Smooth muscle cell (in vitro differentiated cells): Measurements from ENCODE around the gene GRB10. TPM values are rescaled to one million over a fixed set of nuclear protein-coding genes. Genes with fewer than 3 reads are reported as not detected.

Experiments
- DNase-seq: peaks from one replicate; lab custom pipeline; 2025; ENCODE audit not compliant: unreplicated experiment; lab: John Stamatoyannopoulos, UW
- H2AFZ ChIP-seq: fragments of 200-600 bp; sonication (generic); 2 replicates; pipeline ENCODE4 v1.6.0; 2016; ENCODE audit warnings: antibody characterized with exemption, low read depth, mild to moderate bottlenecking
- H3F3A ChIP-seq: fragments of 200-600 bp; sonication (generic); 2 replicates; pipeline ENCODE4 v1.6.0; 2017; ENCODE audit warnings: antibody characterized with exemption, low read depth
- H3K27ac ChIP-seq: fragments of 200-600 bp; sonication (generic); 2 replicates; pipeline ENCODE4 v1.5.1; 2016; ENCODE audit warnings: low read depth, mild to moderate bottlenecking
- H3K27me3 ChIP-seq: fragments of 200-600 bp; sonication (generic); 2 replicates; pipeline ENCODE4 v1.6.1; 2016; ENCODE audit warnings: low read depth, mild to moderate bottlenecking
- H3K36me3 ChIP-seq: fragments of 200-600 bp; sonication (generic); 2 replicates; pipeline ENCODE4 v1.5.1; 2016; ENCODE audit warnings: low read depth
- H3K4me1 ChIP-seq: fragments of 200-600 bp; sonication (generic); 2 replicates; pipeline ENCODE4 v1.5.1; 2016; ENCODE audit warnings: low read depth
- H3K4me2 ChIP-seq: fragments of 200-600 bp; sonication (generic); 2 replicates; pipeline ENCODE4 v1.6.0; 2016; ENCODE audit warnings: mild to moderate bottlenecking
- H3K4me3 ChIP-seq: fragments of 200-600 bp; sonication (generic); 2 replicates; pipeline ENCODE4 v1.5.1; 2016; ENCODE audit warnings: mild to moderate bottlenecking
- H3K79me2 ChIP-seq: fragments of 200-600 bp; sonication (generic); 2 replicates; pipeline ENCODE4 v1.6.0; 2016; ENCODE audit warnings: low read depth, mild to moderate bottlenecking
- H3K9ac ChIP-seq: fragments of 200-600 bp; sonication (generic); 2 replicates; pipeline ENCODE4 v1.6.0; 2016; ENCODE audit warnings: low read depth
- H3K9me3 ChIP-seq: fragments of 200-600 bp; sonication (generic); replicated peaks from 2 replicates; pipeline ENCODE4 v1.5.1; 2016; ENCODE audit warnings: low read depth
- H4K20me1 ChIP-seq: fragments of 200-600 bp; sonication (generic); 2 replicates; pipeline ENCODE4 v1.6.0; 2016; ENCODE audit warnings: low read depth
- WGBS: methylation state at CpG from one replicate; pipeline ENCODE4 v1.1.7; 2016; ENCODE audit warnings: low lambda C conversion rate; 5-methylcytosine and 5-hydroxymethylcytosine counted together
- polyA plus RNA-seq: library from polyadenylated mRNA; unstranded; fragments of >200 nt; fragmentation: Nextera tagmentation; extraction: Ambion mirVana; gene quantifications from 2 replicates; pipeline ENCODE4 v1.2.1, GENCODE V29; 2016
- total RNA-seq: library from RNA; depleted of rRNA; stranded (reverse); fragments of >200 nt; gene quantifications from 2 replicates; pipeline ENCODE4 v1.2.3, GENCODE V29; 2014
- TF ChIP-seq, protein P1 (sequence below): fragments of 200-600 bp; sonication (generic); IDR thresholded peaks from 2 replicates; pipeline ENCODE4 v1.5.1; 2017; ENCODE audit warnings: borderline replicate concordance, mild to moderate bottlenecking, antibody characterized with exemption; ENCODE audit not compliant: insufficient read depth, poor library complexity, severe bottlenecking

GRB10 gene
- total and polyA plus RNA-seq, 2 experiments from 2014 or later: 18.0 to 20.1 TPM

DNA sequence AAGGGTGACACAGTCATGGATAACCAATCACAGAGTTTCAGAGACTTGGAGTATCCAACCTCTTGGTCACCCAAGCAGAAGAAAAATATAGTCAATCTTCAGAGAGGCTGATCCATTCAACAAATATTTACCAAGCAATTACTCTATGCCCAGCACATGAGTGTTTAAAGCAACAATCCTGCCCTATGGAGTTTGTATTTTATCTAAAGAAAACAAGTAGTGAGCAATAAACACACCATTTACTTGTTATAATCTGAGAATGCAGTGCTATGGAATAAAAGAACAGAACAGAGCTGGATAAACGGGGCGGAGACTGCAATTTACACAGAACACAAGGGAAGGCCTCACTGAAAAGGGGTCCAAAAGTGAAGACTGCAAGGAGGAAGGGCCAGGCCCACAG is 63.8 kb downstream of the GRB10 start:
- no peak overlapping the region for H3K4me3 ChIP-seq
- no peak overlapping the region for H3K4me2 ChIP-seq
- H3K27ac ChIP-seq: no peak overlapping the region
- no peak overlapping the region for H2AFZ ChIP-seq
- DNase-seq: no peak
- WGBS: 98% methylated on average over 2 of the region's 2 CpGs
- peaks cover 86% of the 10 kb centered on the region for H3K79me2 ChIP-seq
- TF ChIP-seq, protein P1, sequence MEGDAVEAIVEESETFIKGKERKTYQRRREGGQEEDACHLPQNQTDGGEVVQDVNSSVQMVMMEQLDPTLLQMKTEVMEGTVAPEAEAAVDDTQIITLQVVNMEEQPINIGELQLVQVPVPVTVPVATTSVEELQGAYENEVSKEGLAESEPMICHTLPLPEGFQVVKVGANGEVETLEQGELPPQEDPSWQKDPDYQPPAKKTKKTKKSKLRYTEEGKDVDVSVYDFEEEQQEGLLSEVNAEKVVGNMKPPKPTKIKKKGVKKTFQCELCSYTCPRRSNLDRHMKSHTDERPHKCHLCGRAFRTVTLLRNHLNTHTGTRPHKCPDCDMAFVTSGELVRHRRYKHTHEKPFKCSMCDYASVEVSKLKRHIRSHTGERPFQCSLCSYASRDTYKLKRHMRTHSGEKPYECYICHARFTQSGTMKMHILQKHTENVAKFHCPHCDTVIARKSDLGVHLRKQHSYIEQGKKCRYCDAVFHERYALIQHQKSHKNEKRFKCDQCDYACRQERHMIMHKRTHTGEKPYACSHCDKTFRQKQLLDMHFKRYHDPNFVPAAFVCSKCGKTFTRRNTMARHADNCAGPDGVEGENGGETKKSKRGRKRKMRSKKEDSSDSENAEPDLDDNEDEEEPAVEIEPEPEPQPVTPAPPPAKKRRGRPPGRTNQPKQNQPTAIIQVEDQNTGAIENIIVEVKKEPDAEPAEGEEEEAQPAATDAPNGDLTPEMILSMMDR: no peak
- peaks cover 96% of the 10 kb centered on the region for H4K20me1 ChIP-seq
- no peaks in the 10 kb centered on the region for H3K9me3 ChIP-seq
- no peaks in the 10 kb centered on the region for H3F3A ChIP-seq
- no peaks in the 10 kb centered on the region for H3K36me3 ChIP-seq
- no peaks in the 10 kb centered on the region for H3K27me3 ChIP-seq
- no peaks in the 10 kb centered on the region for H3K4me1 ChIP-seq
- H3K9ac ChIP-seq: no peak overlapping the region

DNA sequence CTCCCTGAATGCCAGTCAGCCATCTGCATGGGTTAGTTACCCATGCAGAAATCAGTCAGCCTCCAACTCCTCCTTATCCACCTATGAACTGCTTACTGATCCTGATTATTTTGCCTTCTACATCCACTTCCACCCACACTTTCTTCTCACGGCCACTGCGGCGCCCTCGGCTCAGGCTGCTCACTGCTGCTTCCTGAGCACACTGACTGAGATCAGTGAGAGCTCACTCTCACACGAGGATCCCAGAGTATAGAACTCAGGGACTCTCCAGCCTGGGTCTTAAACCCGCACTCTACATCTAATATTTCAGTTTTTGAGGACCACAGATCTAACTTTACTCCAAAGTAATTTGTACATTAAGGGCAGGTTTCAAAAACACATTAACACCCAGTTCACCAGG is 64.4 kb downstream of the GRB10 start:
- Histone ChIP-seq H4K20me1 (peaks cover 96% of the 10 kb centered on the region), H3F3A (no peaks in the 10 kb centered on the region)
- WGBS: 61% methylated on average over 6 of the region's 6 CpGs

DNA sequence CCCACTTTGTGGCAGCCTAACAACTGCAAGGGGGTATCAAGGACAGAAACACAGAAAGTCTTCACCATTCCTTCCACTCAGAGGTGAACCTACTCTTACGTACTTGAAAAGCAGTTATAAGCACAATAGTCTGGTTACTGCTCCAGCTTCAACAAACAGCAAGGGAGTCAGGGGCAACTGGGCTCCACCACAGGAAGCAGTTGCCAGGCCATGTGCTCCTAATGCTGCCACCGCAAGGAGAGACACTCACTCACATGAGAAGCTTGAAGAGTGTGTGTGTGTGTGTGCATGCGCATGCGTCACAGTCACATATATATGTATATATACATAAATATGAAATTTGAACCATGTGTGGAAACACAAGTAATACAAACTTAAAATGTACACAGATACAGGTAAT is 65.5 kb downstream of the GRB10 start:
- no peak overlapping the region for H3K9ac ChIP-seq
- H4K20me1 ChIP-seq: peaks cover 98% of the 10 kb centered on the region
- H3K79me2 ChIP-seq: peaks cover 88% of the 10 kb centered on the region
- no peaks in the 10 kb centered on the region for H3K36me3 ChIP-seq
- no peaks in the 10 kb centered on the region for H3F3A ChIP-seq
- 97% methylated on average over 4 of the region's 4 CpGs for WGBS
- no peaks in the 10 kb centered on the region for H3K4me1 ChIP-seq
- no peak overlapping the region for H3K4me3 ChIP-seq
- H3K27me3 ChIP-seq: no peaks in the 10 kb centered on the region
- no peaks in the 10 kb centered on the region for H3K9me3 ChIP-seq
- TF ChIP-seq, protein P1: no peak
- no peak overlapping the region for H2AFZ ChIP-seq
- DNase-seq: no peak
- no peak overlapping the region for H3K4me2 ChIP-seq
- no peak overlapping the region for H3K27ac ChIP-seq

More for the DNA sequence above, 64.4 kb downstream of the GRB10 start:
- Histone ChIP-seq H3K79me2 (peaks cover 87% of the 10 kb centered on the region), H3K4me2 (no peak overlapping the region), H3K9me3 (no peaks in the 10 kb centered on the region), H3K27ac (no peak overlapping the region), H3K9ac (no peak overlapping the region), H3K36me3 (no peaks in the 10 kb centered on the region), H2AFZ (no peak overlapping the region), H3K4me3 (no peak overlapping the region), H3K4me1 (no peaks in the 10 kb centered on the region), H3K27me3 (no peaks in the 10 kb centered on the region)
- TF ChIP-seq, protein P1: no peak
- DNase-seq: no peak

DNA sequence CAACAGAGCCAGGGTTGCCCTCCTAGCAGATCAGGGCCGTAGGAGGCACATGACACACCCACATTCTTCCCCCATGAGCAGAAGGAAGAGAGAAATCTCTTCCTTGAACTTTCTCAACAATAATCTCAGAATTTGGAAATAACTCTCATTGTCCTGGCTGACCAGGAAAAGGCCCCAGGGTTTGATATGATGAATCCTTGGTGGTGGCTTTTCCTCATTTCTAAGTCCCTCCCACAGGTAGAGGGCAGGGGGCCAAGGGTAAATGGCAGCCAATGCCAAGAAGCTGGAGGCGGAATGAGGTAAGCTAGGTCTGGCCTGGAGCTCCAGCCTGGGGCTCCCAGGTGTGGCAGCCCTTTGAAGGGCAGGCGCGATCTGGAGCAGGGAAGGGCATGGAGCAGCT is 67.8 kb downstream of the GRB10 start:
- Histone ChIP-seq H4K20me1 (peaks cover 98% of the 10 kb centered on the region), H3K4me2 (no peak overlapping the region), H3K79me2 (peaks cover 80% of the 10 kb centered on the region), H3K27ac (no peak overlapping the region), H3K4me3 (no peak overlapping the region), H2AFZ (no peak overlapping the region), H3K27me3 (no peaks in the 10 kb centered on the region), H3F3A (no peaks in the 10 kb centered on the region), H3K9ac (no peak overlapping the region), H3K9me3 (no peaks in the 10 kb centered on the region), H3K4me1 (no peaks in the 10 kb centered on the region), H3K36me3 (no peaks in the 10 kb centered on the region)
- TF ChIP-seq, protein P1: no peak
- no peak for DNase-seq
- 96% methylated on average over 4 of the region's 4 CpGs for WGBS
